Thymus (tissue), 11 donors: ENCODE results near the gene KDM4B. TPM values are rescaled to one million over a fixed set of nuclear protein-coding genes. Genes with fewer than 3 reads are reported as not detected.

Source experiments
- DNase-seq, 9 donors: peaks; one replicate each; pipeline ENCODE4 v3.0.0-alpha.2; 2013; ENCODE audit warnings: low spot score in 9 of 9, low read depth in 6 of 9, missing footprints in 1 of 9
- H3K27ac ChIP-seq, 2 donors: one replicate each; pipeline ENCODE4 v1.5.1; 2013; ENCODE audit warnings: control low read depth in 1 of 2, low read depth in 1 of 2, low read length in 1 of 2, mild to moderate bottlenecking in 1 of 2, moderate library complexity in 1 of 2
- H3K27me3 ChIP-seq, 2 donors: one replicate each; pipeline ENCODE4 v1.5.1; 2013; ENCODE audit warnings: low read length in 1 of 2; ENCODE audit not compliant: control insufficient read depth in 2 of 2, insufficient read depth in 1 of 2
- H3K36me3 ChIP-seq, 2 donors: one replicate each; pipeline ENCODE4 v1.5.1; 2013; ENCODE audit warnings: low read length in 1 of 2, mild to moderate bottlenecking in 1 of 2, moderate library complexity in 1 of 2; ENCODE audit not compliant: control insufficient read depth in 2 of 2, insufficient read depth in 2 of 2
- H3K4me1 ChIP-seq, 2 donors: one replicate each; pipeline ENCODE4 v1.5.1; 2013; ENCODE audit warnings: low read length in 2 of 2; ENCODE audit not compliant: control insufficient read depth in 2 of 2, insufficient read depth in 2 of 2
- H3K4me3 ChIP-seq, 2 donors: one replicate each; pipeline ENCODE4 v1.5.1; 2013; ENCODE audit warnings: low read length in 2 of 2, control low read depth in 1 of 2, mild to moderate bottlenecking in 1 of 2
- H3K9me3 ChIP-seq, 2 donors: one replicate each; pipeline ENCODE4 v1.5.1; 2013; ENCODE audit warnings: low read length in 1 of 2, mild to moderate bottlenecking in 1 of 2; ENCODE audit not compliant: control insufficient read depth in 2 of 2, insufficient read depth in 1 of 2
- WGBS: extraction: QIAGEN DNeasy Blood & Tissue Kit; methylation state at CpG from one replicate; pipeline ENCODE4 v1.1.7; 2013; 5-methylcytosine and 5-hydroxymethylcytosine counted together
- polyA plus RNA-seq: library from polyadenylated mRNA; stranded (reverse); fragments of 200-250 nt; gene quantifications from one replicate; pipeline ENCODE4 v1.2.3, GENCODE V29; 2013
- total RNA-seq: library from RNA; stranded (reverse); fragments of 120-200 nt; gene quantifications from one replicate; pipeline ENCODE4 v1.2.4, GENCODE V29; 2013
- donor health status: healthy.

Gene KDM4B
- total and polyA plus RNA-seq, 2 donors, result 8.6 to 24.6 TPM

DNA sequence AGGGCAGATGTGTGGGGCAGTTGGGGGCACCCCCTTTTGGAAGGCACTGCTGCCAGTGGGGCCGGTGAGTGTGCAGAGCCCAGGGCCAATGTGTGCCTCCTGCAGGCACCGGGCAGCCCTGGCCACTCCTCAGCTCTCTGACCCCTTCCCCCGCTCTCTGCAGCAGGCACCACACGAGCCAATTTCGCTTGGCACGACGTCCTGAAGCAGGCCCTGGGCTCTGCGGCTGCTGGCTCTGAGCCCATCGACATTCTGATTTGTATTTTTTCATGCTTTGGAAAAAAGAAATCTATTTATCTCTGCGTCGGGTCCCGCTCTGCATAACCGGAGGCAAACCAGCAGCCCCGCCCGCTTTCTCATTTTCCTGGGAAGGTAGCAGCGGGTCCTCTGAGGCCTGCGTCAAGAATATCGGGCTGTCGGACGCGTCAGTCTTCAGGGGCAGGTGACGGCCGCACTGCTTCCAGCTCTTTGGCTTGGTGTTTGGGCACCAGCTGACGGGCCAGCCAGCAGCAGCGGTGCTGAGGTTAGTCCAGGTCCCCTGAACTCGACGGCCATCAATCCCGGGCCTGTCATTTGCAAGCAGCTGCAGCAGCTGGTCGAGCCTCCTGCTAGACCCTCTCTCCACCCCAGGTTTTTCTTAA is 134.3 kb downstream of the KDM4B start:
- Histone ChIP-seq H3K27me3 (no peaks in the 10 kb centered on the region), H3K36me3 (peaks cover 8 to 10% of the 10 kb centered on the region in 2 donors), H3K4me3 (no peak overlapping the region), H3K4me1 (no peaks in the 10 kb centered on the region), H3K27ac (no peak overlapping the region), H3K9me3 (peaks cover 7 to 27% of the 10 kb centered on the region in 2 donors)
- DNase-seq, result no peak
- 93% methylated on average over 29 of the region's 29 CpGs for WGBS

DNA sequence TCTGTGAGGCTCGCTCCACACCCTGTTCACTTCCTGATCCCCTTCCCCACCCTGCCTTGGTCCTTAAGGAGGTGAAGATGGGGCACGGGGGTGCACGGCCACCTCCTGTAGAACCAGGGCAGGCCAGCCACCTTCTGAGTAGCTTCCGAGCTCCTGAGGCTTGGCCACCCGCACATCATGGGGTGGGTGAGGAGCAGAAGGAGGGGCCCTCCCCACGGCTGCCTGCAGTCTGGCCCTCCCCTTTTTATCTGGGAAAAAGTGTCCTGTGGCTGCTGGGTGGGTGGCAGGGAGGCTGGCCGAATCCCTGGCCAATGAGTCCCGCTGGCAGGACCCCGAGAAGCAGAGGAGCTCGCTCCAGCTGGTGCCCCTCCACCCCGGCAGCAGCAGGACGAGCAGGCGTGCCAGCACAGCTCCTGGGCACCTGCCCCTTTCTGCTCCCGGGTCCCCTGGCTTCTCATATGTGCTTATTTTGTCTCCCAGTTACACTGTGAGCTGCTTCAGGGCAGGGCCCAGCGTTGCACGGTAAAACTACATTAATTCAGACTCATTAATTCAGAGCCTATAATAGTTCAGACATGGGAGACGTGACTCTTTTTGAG is 135.0 kb downstream of the KDM4B start:
- WGBS, result 97% methylated on average over 17 of the region's 17 CpGs
- Histone ChIP-seq H3K9me3 (peaks cover 5 to 20% of the 10 kb centered on the region in 2 donors), H3K4me3 (no peak overlapping the region), H3K4me1 (no peaks in the 10 kb centered on the region), H3K27me3 (no peaks in the 10 kb centered on the region), H3K27ac (no peak overlapping the region), H3K36me3 (peaks cover 7 to 8% of the 10 kb centered on the region in 2 donors)
- no peak for DNase-seq

DNA sequence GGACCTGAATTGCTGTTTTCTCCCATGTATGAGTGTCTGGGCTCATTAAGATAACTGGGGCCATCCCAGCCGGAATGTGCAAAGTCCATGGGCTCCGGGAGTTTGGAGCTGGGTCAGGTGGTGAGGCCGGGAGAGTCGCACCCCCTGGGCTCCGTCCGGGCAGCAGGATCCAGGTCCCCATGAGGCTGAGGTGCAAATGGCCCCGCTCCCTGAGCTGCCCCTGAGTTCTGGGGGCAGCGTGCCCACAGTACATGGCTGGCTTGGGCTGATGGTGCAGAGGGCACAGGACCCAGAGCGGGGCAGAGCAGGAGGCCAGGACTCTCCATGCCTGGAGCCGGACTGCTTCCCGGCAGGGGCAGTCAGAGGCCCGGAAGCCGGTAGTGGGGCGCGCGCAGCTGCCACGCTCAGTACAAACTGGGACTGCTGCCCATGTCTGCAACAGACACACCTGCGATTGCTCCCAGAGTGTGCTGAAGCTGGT is 136.0 kb downstream of the KDM4B start:
- Histone ChIP-seq H3K27ac (no peak overlapping the region), H3K9me3 (peaks cover under 1 to 10% of the 10 kb centered on the region in 2 donors), H3K36me3 (peaks cover 3 to 8% of the 10 kb centered on the region in 2 donors), H3K27me3 (no peaks in the 10 kb centered on the region), H3K4me3 (no peak overlapping the region), H3K4me1 (no peaks in the 10 kb centered on the region)
- 94% methylated on average over 18 of the region's 18 CpGs for WGBS
- DNase-seq, result no peak

DNA sequence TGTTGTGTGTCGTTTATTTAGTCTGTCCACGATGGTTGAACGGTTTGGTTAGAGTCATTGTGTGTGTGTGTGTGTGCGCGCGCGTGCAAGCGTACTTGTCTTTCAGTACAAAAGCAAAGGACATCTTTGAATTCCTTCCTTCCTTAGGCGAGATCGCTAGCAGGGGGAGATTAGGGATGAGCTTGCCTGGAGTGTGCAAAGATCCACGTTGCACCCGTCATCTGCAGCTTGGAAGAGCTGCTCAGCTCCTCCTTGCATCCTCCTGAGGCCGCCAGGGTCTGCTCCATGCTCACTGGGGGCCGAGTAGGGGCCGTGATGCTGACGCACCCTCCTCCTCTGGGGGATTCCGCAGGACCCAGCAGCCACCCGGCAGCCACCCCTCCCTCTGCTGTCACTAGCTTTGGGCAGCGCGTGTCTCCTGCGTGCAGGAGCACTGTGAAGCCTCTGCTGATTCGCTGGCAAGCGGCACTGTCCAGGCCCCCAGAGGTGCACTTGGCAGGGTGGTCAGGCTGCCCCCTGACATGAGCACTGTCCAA is 137.3 kb downstream of the KDM4B start:
- no peak for DNase-seq
- H3K36me3 ChIP-seq, result peaks cover 3 to 17% of the 10 kb centered on the region in 2 donors

DNA sequence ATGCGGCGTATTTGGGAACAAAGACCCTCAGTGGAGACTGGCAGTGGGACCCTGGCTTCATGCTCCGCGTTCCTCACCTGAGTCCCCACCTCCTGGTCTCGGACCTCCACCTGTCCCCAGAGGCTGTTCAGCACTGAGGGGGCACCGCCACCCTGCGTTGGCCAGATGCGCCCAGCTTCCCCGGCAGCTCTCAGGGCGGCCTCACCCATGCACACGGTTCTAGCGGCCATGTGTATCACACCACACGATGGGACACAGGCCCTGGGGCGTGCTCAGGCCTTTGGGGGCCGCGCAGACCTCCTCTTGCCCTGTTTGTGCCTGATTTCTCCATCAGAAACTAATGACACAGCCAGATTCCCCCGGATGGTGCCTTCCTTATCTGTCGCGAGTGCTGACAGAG is 138.1 kb downstream of the KDM4B start:
- no peak overlapping the region for H3K27ac ChIP-seq
- H3K27me3 ChIP-seq, result no peaks in the 10 kb centered on the region
- peaks cover 4 to 24% of the 10 kb centered on the region in 2 donors for H3K36me3 ChIP-seq
- DNase-seq, result no peak
- H3K4me3 ChIP-seq, result no peak overlapping the region
- WGBS, result 98% methylated on average over 19 of the region's 19 CpGs
- H3K4me1 ChIP-seq, result no peaks in the 10 kb centered on the region
- no peaks in the 10 kb centered on the region for H3K9me3 ChIP-seq

More for the DNA sequence above, 137.3 kb downstream of the KDM4B start:
- 97% methylated on average over 23 of the region's 23 CpGs for WGBS
- Histone ChIP-seq H3K9me3 (no peaks in the 10 kb centered on the region), H3K27ac (no peak overlapping the region), H3K4me1 (no peaks in the 10 kb centered on the region), H3K27me3 (no peaks in the 10 kb centered on the region), H3K4me3 (no peak overlapping the region)

DNA sequence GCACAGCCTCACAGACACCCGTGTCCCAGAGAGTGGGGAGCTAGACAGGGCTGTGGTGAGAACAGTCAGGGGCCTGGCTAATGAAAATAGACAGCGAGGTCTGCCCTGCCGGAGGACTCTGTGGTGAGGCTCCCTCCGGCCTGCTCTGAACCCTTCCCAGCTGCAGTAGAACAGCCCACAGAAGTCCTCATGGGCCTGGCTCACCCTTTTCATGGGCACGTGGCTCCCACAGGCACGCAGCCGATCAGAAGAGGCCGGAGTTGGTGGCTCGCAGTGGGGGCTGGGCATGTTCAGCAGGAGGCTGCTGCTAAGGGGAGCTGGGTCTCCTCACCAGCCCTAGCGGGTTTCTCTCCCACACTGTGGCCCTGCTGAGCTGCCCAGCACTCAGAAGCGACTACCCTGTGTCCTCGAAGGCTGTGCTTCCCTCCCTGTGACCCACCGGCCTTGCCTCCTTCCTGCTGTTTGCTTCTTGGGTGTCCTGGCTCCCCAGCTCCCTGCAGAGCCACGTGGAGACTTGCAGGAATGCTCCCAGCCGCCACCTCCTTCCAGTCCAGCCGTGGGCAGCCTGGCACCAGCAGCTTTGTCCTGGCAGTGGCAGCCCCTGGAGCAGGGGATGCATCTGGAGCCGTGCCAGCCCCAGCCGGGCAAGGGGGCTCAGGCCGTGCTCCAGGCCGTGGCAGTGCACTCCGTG is 138.7 kb downstream of the KDM4B start:
- Histone ChIP-seq H3K4me3 (no peak overlapping the region), H3K4me1 (no peaks in the 10 kb centered on the region), H3K9me3 (no peaks in the 10 kb centered on the region), H3K27me3 (no peaks in the 10 kb centered on the region), H3K27ac (no peak overlapping the region), H3K36me3 (peaks cover 9 to 30% of the 10 kb centered on the region in 2 donors)
- WGBS, result 90% methylated on average over 21 of the region's 21 CpGs
- DNase-seq, result no peak

DNA sequence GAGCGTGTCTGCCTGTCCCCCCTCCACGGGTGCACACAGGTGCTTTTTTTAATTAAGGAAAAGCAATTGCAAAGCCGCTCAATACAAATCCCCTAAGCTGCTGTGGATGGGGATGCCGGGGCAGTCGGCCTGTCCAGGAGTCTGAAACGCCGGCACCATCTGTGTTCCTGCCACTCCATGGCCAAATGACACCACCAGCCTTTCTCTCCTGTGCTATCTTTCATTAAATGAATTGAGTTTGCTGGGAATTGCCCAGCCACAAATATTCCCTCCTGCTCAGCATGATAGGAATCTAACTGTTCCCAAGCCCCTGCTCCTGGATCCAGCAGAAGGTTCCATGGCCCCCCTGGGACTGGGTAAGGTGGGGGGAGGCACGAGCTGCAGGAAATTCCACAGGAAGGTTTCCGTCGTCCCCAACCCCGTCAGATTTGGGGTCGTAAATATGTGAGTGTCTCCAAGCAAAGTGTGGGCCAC is 139.2 kb downstream of the KDM4B start:
- no peaks in the 10 kb centered on the region for H3K4me1 ChIP-seq
- H3K27me3 ChIP-seq, result no peaks in the 10 kb centered on the region
- H3K9me3 ChIP-seq, result no peaks in the 10 kb centered on the region
- 97% methylated on average over 12 of the region's 12 CpGs for WGBS
- H3K27ac ChIP-seq, result no peak overlapping the region
- no peak for DNase-seq
- H3K4me3 ChIP-seq, result no peak overlapping the region
- H3K36me3 ChIP-seq, result peaks cover 12 to 35% of the 10 kb centered on the region in 2 donors

DNA sequence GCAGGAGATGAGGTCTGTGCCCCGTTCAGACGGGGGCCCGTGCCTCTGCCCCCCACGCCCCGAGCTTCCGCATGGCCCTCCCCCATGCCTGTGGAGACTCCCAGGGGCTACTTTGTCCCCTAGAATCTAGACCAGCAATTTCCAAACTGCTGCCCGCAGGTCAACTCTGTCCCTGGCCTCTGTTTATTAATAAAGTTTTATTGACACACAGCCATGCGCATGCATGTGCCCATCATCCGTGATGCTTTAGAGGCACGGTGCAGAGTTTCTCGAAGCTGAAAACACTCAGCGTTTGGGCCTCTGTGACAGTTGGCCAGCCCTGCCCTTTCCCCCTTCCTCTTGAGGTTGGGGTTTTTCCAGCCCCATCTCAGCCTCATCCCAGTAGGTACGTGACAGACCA is 140.0 kb downstream of the KDM4B start:
- H3K36me3 ChIP-seq, result peaks cover 12 to 35% of the 10 kb centered on the region in 2 donors
- no peaks in the 10 kb centered on the region for H3K27me3 ChIP-seq
- DNase-seq, result no peak
- no peak overlapping the region for H3K27ac ChIP-seq
- WGBS, result 98% methylated on average over 13 of the region's 13 CpGs
- no peaks in the 10 kb centered on the region for H3K9me3 ChIP-seq
- no peaks in the 10 kb centered on the region for H3K4me1 ChIP-seq
- H3K4me3 ChIP-seq, result no peak overlapping the region

DNA sequence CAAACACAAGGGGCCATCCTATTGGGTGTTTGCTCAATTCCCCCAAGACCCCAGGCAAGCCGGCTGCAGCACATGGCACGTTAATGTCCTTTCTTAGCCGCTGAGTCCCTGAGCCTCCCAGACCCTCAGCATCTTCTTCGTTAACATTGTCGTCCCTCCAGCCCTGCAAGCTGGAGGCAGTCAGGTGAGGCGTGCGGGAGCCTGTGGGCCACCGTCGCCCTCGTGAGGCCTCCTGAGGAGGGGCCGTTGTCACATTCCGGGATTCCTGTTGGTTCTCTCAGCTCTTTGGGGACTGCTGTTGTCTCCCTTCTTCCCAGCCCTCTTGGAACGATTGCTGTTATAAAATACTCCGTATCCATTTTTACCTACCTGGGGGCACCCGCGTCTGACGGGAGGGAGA is 140.6 kb downstream of the KDM4B start:
- H3K27ac ChIP-seq, result no peak overlapping the region
- 98% methylated on average over 17 of the region's 17 CpGs for WGBS
- DNase-seq, result no peak
- H3K9me3 ChIP-seq, result no peaks in the 10 kb centered on the region
- no peaks in the 10 kb centered on the region for H3K4me1 ChIP-seq
- H3K4me3 ChIP-seq, result no peak overlapping the region
- no peaks in the 10 kb centered on the region for H3K27me3 ChIP-seq
- peaks cover 12 to 35% of the 10 kb centered on the region in 2 donors for H3K36me3 ChIP-seq
